Left cardiac atrium (tissue), 4 donors: ENCODE data around the gene CHST3. TPM values are rescaled to one million over a fixed set of nuclear protein-coding genes. Genes with fewer than 3 reads are reported as not detected.
A peak's percentile ranks its signal among the peaks of the same experiment; 100 is the strongest.
"Not testable (repeated sequence)": the region's sequence is repeated elsewhere in the genome, so short reads cannot be mapped to it uniquely, and the experiment has no call there.

Source experiments
- ATAC-seq, 2 donors: fragments of 200-7000 bp; cut with Tn5 transposase; one replicate each; pipeline ENCODE4 v1.9.1; 2020; ENCODE audit warnings: mild to moderate bottlenecking in 2 of 2, moderate library complexity in 2 of 2
- DNase-seq: peaks from one replicate; pipeline ENCODE4 v3.0.0-alpha.2; 2020
- intact Hi-C, 2 donors: fragments of 100-400 bp; cut with DNase I; formaldehyde crosslinking; loops; one replicate each; pipeline versions ENCODE4 v1.14.1 to v1.15.1; 2022 to 2023
- long read RNA-seq: library from polyadenylated mRNA; unstranded; transcript quantifications from one replicate; pipeline ENCODE4 v2.0.0, GENCODE V29; 2021
- total RNA-seq, 2 donors: library from RNA; stranded (reverse); fragmentation: NEBNext Ultra II Directional; extraction: Animal tissue kit (Norgen Biotek cat#: 25700); gene quantifications; one replicate each; pipeline ENCODE4 v1.2.1, GENCODE V29; 2021
- donor health status: DM: no; HTN: yes; CAD: no.
- donor health status: DM: no; HTN: yes; CAD: no; lungs with severe emphysema.
- donor health status: DM: yes; HTN: yes; CAD: no.
- donor health status: Dilated cardiomyopathy.

The CHST3 gene
- 10 to 100 TPM; 17.7 to 40.0 TPM for total RNA-seq
- long read RNA-seq, full-length matches to known transcripts = 1 of 43 reads
- long read RNA-seq, partial matches to known transcripts = 0 of 43 reads
- long read RNA-seq, other reads (novel, unspliced or antisense) = 42 of 43 reads

GRCh38 chr10:71964098-71964742 is at the start of gene CHST3:
TSS of gene CHST3 (plus strand) at chr10:71964395. CDS start at chr10:72005843, 41,448 bp downstream.
- DNase-seq = peak; percentile 86
- ATAC-seq = peak; percentile 82 to 85
- intact Hi-C loops = no loop called here

- no peak for DNase-seq
- no peak for ATAC-seq
- intact Hi-C loops = no loop called here
Observed at GRCh38 chr10:71916827-71917226, 47.4 kb upstream of the CHST3 start.

DNA sequence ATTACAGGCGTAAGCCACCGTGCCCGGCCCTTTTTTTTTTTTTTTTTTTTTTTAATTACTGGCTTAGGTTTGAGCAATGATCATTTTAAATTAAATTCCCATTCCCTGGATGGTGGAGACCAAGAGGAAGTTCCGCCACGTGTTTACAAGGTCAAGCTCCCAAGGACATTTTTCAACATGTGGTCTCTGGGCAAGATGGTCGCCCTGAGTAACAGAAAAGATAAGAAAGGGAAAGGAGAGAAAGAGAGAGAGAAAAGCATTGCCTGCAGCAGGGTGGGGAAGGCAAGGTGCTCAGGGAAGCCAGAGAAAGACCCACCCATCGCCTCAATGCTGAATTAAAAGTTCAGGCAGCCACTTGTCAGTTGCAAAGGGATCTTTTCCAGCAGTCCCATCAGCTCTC is 45.2 kb upstream of the CHST3 start:
- intact Hi-C loops = no loop called here
- DNase-seq (no peak), ATAC-seq (no peak)

DNA sequence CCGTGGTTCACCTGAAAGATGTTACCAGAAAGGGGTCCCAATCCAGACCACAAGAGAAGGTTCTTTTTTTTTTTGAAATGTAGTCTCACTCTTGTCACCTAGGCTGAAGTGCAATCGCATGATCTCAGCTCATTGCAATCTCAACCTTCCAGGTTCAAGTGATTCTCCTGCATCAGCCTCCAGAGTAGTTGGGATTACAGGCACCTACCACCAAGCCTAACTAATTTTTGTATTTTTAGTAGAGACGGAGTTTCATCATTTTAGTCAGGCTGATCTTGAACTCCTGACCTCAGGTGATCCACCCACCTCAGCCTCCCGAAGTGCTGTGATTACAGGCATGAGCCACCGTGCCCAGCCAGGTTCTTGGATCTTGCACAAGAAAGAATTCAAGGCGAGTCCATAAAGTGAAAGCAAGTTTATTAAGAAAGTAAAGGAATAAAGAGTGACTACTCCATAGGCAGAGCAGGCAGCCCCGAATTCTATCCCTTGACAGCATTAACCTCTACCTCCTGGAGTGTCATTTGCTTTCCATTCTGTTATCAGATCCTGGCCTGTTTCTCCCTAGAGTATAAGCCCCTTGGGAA is 44.1 kb upstream of the CHST3 start:
- DNase-seq, intact Hi-C loops: not testable (repeated sequence)

DNA sequence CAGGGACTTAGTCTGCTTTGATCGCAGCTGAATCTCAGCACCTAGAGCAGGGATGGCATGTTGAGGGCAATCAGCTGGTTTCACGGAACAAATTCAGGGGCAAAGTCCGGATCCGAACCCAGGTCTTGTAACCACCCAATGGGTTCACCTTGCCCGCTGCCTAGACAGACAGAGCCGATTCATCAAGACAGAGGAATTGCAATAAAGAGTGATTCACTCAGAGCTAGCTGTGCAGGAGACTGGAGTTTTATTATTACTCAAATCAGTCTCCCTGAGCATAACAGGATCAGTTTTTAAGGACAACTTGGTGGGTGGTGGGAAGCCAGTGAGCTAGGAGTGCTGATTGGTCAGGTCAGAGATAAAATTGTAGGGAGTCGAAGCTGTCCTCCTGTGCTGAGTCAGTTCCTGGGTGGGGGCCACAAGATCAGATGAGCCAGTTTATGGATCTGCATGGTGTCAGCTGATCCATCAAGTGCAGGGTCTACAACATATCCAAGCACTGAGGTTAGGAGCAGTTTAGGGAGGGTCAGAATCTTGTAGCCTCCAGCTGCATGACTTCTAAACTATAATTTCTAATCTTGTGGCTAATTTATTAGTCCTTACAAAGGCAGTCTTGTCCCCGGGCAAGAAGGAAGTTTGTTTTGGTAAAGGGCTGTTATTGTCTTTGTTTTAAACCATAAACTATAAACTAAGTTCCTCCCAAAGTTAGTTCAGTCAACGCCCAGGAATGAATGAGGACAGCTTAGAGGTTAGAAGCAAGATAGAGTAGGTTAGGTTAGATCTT is 43.5 kb upstream of the CHST3 start:
- intact Hi-C loops = no loop called here
- DNase-seq (no peak), ATAC-seq (peak in 1 of 2 donors; percentile 50)

More for the DNA sequence above, 44.1 kb upstream of the CHST3 start:
- ATAC-seq = not testable (repeated sequence)

DNA sequence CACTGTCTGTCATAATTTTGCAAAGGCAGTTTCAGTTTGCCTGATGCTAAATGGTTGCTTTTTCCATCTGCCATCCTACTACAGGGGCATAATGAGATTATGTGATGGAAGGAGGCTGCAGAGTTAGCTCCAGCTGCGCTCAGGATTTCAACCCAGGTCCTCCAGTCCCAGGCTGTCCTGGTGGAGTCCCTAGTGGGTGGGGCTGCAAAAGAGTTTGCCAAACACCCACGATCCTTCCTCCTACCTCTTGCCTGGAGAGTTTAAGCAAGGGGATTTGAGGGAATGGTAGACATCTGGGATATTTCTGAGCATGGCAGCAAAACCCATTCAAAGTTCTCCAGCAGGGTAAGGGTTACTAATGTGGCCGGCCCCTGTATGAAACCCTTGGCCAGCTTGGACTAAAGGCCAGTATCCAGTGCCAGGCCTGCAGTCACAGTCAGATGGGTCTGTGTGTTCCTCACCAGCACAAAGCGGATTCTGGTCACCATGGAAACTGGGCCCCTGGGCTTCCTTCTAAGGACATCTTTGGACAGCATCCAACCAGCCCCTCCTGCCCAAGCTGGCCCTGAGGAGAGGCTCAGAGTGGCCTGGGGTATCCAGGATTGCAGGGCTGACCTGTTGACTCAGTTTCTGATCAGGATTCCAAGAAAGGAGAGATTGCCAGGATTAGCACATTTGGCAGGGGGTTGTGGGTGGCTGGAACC is 42.7 kb upstream of the CHST3 start:
- ATAC-seq (peak; percentile 72 to 80), DNase-seq (peak; percentile 75)
- intact Hi-C loops = no loop called here

DNA sequence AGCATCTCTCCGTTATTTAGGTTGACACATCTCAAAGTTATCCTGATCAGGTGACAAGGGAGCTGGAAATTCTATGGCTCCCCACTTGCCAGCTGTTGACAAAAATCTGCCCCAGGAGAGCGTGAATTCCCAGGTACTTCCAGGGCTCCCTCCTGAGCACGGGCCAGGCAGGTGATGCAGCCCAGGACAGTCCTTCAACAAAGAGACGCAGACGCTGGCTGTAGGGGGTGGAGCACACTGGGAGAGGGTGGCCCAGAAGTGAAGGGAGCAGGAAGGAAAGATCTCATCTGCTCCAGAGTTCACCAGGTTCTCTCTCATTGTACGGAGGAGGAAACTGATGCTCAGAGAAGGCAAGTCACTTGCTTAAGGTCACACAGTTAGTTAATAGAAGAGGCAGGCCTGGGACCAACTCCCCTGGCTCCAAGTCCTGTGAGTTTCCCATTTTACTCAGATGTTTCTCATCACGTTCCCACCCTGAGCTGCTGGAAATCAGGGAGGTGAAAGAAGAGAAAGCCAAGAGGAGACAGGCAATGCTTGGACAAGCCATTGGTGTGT is 41.0 kb upstream of the CHST3 start:
- no peak for DNase-seq
- intact Hi-C loops = no loop called here
- ATAC-seq = no peak

- intact Hi-C loops = no loop called here
- DNase-seq (no peak), ATAC-seq (no peak)
Observed at GRCh38 chr10:71924771-71925170, 39.4 kb upstream of the CHST3 start.

GRCh38 chr10:71927159-71927558 is 37.0 kb upstream of the CHST3 start:
- intact Hi-C loops = no loop called here
- ATAC-seq (no peak), DNase-seq (no peak)

GRCh38 chr10:71927776-71928592 is 36.2 kb upstream of the CHST3 start:
- DNase-seq (no peak), ATAC-seq (no peak)
- intact Hi-C loops = no loop called here

- ATAC-seq = no peak
- intact Hi-C loops = no loop called here
- DNase-seq = no peak
Observed at GRCh38 chr10:71931295-71931694, 32.9 kb upstream of the CHST3 start.

GRCh38 chr10:71933651-71934050 is 30.5 kb upstream of the CHST3 start:
- DNase-seq (no peak), ATAC-seq (no peak)
- intact Hi-C loops = no loop called here

DNA sequence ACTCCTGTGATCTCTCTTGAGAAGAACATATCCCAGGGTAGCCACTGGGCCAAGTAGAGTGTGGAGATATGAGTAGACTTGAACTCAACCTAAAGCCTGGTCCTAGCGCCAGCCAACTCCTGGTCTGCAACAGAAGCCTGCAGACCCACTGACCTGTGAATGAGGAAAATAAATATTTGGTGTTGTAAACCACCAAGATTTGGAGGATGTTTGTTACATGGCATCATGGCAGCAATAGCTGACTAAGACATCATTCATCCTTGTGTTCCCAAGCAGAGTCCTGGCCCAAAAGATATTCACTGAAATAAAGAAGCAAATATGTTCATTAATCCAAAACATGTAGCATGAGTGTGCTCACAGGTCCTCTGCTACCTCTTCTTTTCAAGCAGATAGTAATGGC is 26.0 kb upstream of the CHST3 start:
- intact Hi-C loops = no loop called here
- DNase-seq (no peak), ATAC-seq (no peak)

GRCh38 chr10:71939304-71939703 is 24.9 kb upstream of the CHST3 start:
- DNase-seq (no peak), ATAC-seq (no peak)
- intact Hi-C loops = no loop called here

DNA sequence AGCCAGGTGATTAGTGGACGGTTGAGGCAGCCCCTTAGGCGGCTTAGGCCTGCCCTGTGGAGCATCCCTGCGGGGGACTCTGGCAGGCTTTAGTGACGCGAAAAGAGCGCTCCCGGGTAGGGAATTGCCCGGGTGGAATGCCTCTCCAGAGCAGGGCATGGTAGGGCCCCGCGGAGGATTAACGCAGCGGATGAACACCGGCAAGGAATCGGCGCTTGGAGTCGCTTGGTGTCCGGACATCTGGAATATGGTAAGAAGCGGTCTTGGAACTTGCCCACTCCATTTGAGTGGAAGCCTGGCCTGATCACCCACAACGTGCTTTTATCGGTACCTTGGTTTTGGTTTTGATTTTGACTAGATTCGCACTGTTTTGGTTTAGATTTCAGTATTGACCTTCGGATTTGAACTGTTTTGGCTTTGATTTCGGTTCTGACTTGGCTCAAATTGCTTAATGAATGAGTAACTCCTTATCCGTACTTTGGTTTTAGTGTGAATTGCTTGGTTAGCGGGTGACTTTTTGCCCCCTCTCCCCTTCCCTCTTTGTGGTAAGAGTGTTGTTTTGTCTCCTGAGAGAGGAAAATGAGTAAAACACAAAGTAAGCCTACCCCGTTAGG is 24.2 kb upstream of the CHST3 start:
- DNase-seq = no peak
- intact Hi-C loops = no loop called here
- ATAC-seq = no peak

DNA sequence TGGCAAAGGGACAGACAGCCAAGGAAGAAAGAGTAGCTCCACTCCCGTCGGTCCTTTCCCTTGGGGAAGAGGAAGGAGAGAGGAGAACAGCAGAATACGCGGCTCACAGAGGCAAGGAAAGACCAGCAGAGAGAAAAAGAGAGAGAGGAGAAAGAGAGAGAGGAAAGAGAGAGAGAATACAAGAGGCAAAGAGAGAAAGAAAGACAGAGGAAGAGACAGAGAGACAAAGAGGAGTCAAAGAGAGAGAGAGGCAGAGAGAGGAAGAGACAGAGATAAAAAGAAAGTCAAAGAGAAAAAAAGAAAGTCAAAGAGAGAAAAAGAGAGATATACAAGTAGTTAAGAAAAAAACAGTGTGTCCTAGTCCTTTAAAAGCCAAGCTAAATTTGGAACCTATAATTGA is 23.4 kb upstream of the CHST3 start:
- no peak for DNase-seq
- no peak for ATAC-seq
- intact Hi-C loops = no loop called here

DNA sequence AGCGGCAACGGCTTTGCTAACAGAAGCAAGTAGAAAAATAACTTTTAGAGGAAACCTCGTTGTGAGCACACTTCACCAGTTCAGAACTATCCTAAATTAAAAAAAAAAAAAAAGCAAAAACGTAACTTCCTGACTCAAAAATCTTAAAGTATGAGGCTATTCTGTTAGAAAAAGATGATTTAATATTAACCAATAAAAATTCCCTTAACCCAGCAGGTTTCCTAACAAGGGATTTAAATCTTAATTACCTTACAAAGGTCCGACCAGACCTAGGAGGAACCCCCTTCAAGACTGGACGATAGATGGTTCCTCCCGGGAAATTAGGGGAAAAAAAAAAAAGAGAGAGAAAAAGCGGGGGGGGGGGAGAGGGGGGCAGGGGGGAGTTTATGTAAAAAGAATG is 22.9 kb upstream of the CHST3 start:
- intact Hi-C loops = no loop called here
- DNase-seq (no peak), ATAC-seq (no peak)

GRCh38 chr10:71945819-71946474 is 18.2 kb upstream of the CHST3 start:
- no peak for ATAC-seq
- intact Hi-C loops = no loop called here
- DNase-seq = no peak
